Mesendoderm (in vitro differentiated cells): ENCODE data around the gene NT5E.

Source experiments
- DNase-seq: peaks from one replicate; pipeline ENCODE4 v3.0.0; 2013
- H2AK5ac ChIP-seq: 2 replicates; pipeline ENCODE4 v1.6.1; 2013; ENCODE audit warnings: low read length, inconsistent platforms
- H2BK120ac ChIP-seq: 2 replicates; pipeline ENCODE4 v1.6.1; 2013; ENCODE audit warnings: low read depth, mild to moderate bottlenecking, low read length, moderate library complexity, mixed read lengths
- H2BK15ac ChIP-seq: replicated peaks from 2 replicates; pipeline ENCODE4 v1.6.1; 2013; ENCODE audit warnings: low read depth, mild to moderate bottlenecking, moderate library complexity
- H2BK5ac ChIP-seq: 2 replicates; pipeline ENCODE4 v1.6.1; 2013; ENCODE audit warnings: low read length, inconsistent platforms
- H3K18ac ChIP-seq: 2 replicates; pipeline ENCODE4 v1.6.1; 2013; ENCODE audit warnings: mild to moderate bottlenecking, low read length, mixed read lengths
- H3K23ac ChIP-seq: one replicate; pipeline ENCODE4 v1.6.1; 2013; ENCODE audit warnings: low read length
- H3K27ac ChIP-seq: 2 replicates; pipeline ENCODE4 v1.5.1; 2013; ENCODE audit warnings: low read depth, mild to moderate bottlenecking, inconsistent platforms, low read length, moderate library complexity
- H3K27me3 ChIP-seq: 2 replicates; pipeline ENCODE4 v1.6.1; 2013; ENCODE audit warnings: low read length, control low read depth, mild to moderate bottlenecking, inconsistent platforms; ENCODE audit not compliant: insufficient read depth, poor library complexity
- H3K36me3 ChIP-seq: 2 replicates; pipeline ENCODE4 v1.6.1; 2013; ENCODE audit warnings: low read length, inconsistent platforms; ENCODE audit not compliant: control insufficient read depth, insufficient read depth
- H3K4ac ChIP-seq: one replicate; pipeline ENCODE4 v1.6.1; 2013; ENCODE audit warnings: low read depth, mild to moderate bottlenecking, low read length, moderate library complexity
- H3K4me1 ChIP-seq: 2 replicates; pipeline ENCODE4 v1.6.1; 2013; ENCODE audit warnings: low read depth, low read length, inconsistent platforms; ENCODE audit not compliant: control insufficient read depth
- H3K4me2 ChIP-seq: 2 replicates; pipeline ENCODE4 v1.6.1; 2013; ENCODE audit warnings: low read length
- H3K4me3 ChIP-seq: 2 replicates; pipeline ENCODE4 v1.5.1; 2013; ENCODE audit warnings: mild to moderate bottlenecking, low read length
- H3K56ac ChIP-seq: one replicate; pipeline ENCODE4 v1.6.1; 2013; ENCODE audit warnings: low read length
- H3K79me1 ChIP-seq: 2 replicates; pipeline ENCODE4 v1.6.1; 2013; ENCODE audit warnings: low read length, inconsistent platforms
- H3K79me2 ChIP-seq: 2 replicates; pipeline ENCODE4 v1.6.1; 2013; ENCODE audit warnings: mild to moderate bottlenecking, low read length; ENCODE audit not compliant: control insufficient read depth, insufficient read depth
- H3K9ac ChIP-seq: 2 replicates; pipeline ENCODE4 v1.6.1; 2013; ENCODE audit warnings: low read length, inconsistent platforms
- H4K5ac ChIP-seq: one replicate; pipeline ENCODE4 v1.6.1; 2013; ENCODE audit warnings: low read length
- H4K8ac ChIP-seq: one replicate; pipeline ENCODE4 v1.6.1; 2013; ENCODE audit warnings: low read depth, mild to moderate bottlenecking, control low read depth, low read length, moderate library complexity
- WGBS: extraction: QIAGEN DNeasy Blood & Tissue Kit; methylation state at CpG from one replicate; pipeline ENCODE4 v1.1.7; 2013; ENCODE audit warnings: low lambda C conversion rate, missing lambda C conversion rate; ENCODE audit not compliant: insufficient coverage; ENCODE audit errors: extremely low coverage; 5-methylcytosine and 5-hydroxymethylcytosine counted together

NT5E gene

GRCh38 chr6:85496009-85496579 is 46.2 kb downstream of the NT5E start:
- H3K18ac ChIP-seq = no peak overlapping the region
- no peak overlapping the region for H4K8ac ChIP-seq
- no peak overlapping the region for H3K4me2 ChIP-seq
- no peaks in the 10 kb centered on the region for H3K79me2 ChIP-seq
- no peaks in the 10 kb centered on the region for H3K27me3 ChIP-seq
- no peak overlapping the region for H3K9ac ChIP-seq
- H4K5ac ChIP-seq = no peak overlapping the region
- H3K56ac ChIP-seq = no peak overlapping the region
- H2BK5ac ChIP-seq = no peak overlapping the region
- no peak overlapping the region for H3K23ac ChIP-seq
- no peak overlapping the region for H3K27ac ChIP-seq
- WGBS = no CpG with 5 or more reads among the region's 8 CpGs
- no peaks in the 10 kb centered on the region for H3K4me1 ChIP-seq
- DNase-seq = no peak
- no peak overlapping the region for H2AK5ac ChIP-seq
- no peaks in the 10 kb centered on the region for H3K79me1 ChIP-seq
- no peak overlapping the region for H3K4me3 ChIP-seq
- H2BK120ac ChIP-seq = no peak overlapping the region
- no peaks in the 10 kb centered on the region for H3K36me3 ChIP-seq
- H3K4ac ChIP-seq = no peak overlapping the region
- no peak overlapping the region for H2BK15ac ChIP-seq

GRCh38 chr6:85496856-85497255 is 47.0 kb downstream of the NT5E start:
- Histone ChIP-seq H3K79me2 (no peaks in the 10 kb centered on the region), H3K9ac (no peak overlapping the region), H3K27me3 (no peaks in the 10 kb centered on the region), H3K18ac (no peak overlapping the region), H4K8ac (no peak overlapping the region), H2BK5ac (no peak overlapping the region), H4K5ac (no peak overlapping the region), H3K23ac (no peak overlapping the region), H2BK120ac (no peak overlapping the region), H3K56ac (no peak overlapping the region), H3K36me3 (no peaks in the 10 kb centered on the region), H3K4ac (no peak overlapping the region), H3K79me1 (no peaks in the 10 kb centered on the region), H2BK15ac (no peak overlapping the region), H3K4me1 (no peaks in the 10 kb centered on the region), H3K4me2 (no peak overlapping the region), H3K4me3 (no peak overlapping the region), H3K27ac (no peak overlapping the region), H2AK5ac (no peak overlapping the region)
- no peak for DNase-seq
- no CpG with 5 or more reads among the region's 5 CpGs for WGBS

GRCh38 chr6:85498596-85499258 is 48.8 kb downstream of the NT5E start:
- H2AK5ac ChIP-seq = no peak overlapping the region
- no peaks in the 10 kb centered on the region for H3K27me3 ChIP-seq
- H2BK15ac ChIP-seq = no peak overlapping the region
- no peak overlapping the region for H3K4ac ChIP-seq
- no peaks in the 10 kb centered on the region for H3K79me2 ChIP-seq
- no peak overlapping the region for H3K27ac ChIP-seq
- WGBS = no CpG with 5 or more reads among the region's 2 CpGs
- no peak overlapping the region for H3K56ac ChIP-seq
- H3K23ac ChIP-seq = no peak overlapping the region
- no peak overlapping the region for H2BK120ac ChIP-seq
- H2BK5ac ChIP-seq = no peak overlapping the region
- no peak for DNase-seq
- no peak overlapping the region for H3K4me2 ChIP-seq
- H4K8ac ChIP-seq = no peak overlapping the region
- no peaks in the 10 kb centered on the region for H3K4me1 ChIP-seq
- H3K4me3 ChIP-seq = no peak overlapping the region
- H3K79me1 ChIP-seq = no peaks in the 10 kb centered on the region
- H3K18ac ChIP-seq = no peak overlapping the region
- H4K5ac ChIP-seq = no peak overlapping the region
- no peak overlapping the region for H3K9ac ChIP-seq
- H3K36me3 ChIP-seq = no peaks in the 10 kb centered on the region

- peaks cover 3% of the 10 kb centered on the region for H3K36me3 ChIP-seq
- H3K18ac ChIP-seq = no peak overlapping the region
- H2BK5ac ChIP-seq = no peak overlapping the region
- H3K27ac ChIP-seq = no peak overlapping the region
- H3K4ac ChIP-seq = no peak overlapping the region
- H3K23ac ChIP-seq = no peak overlapping the region
- no peak overlapping the region for H4K8ac ChIP-seq
- H3K4me3 ChIP-seq = no peak overlapping the region
- H4K5ac ChIP-seq = no peak overlapping the region
- no CpG with 5 or more reads among the region's 8 CpGs for WGBS
- DNase-seq = no peak
- H3K27me3 ChIP-seq = no peaks in the 10 kb centered on the region
- H3K9ac ChIP-seq = no peak overlapping the region
- no peaks in the 10 kb centered on the region for H3K79me1 ChIP-seq
- H2BK15ac ChIP-seq = no peak overlapping the region
- no peak overlapping the region for H2AK5ac ChIP-seq
- no peaks in the 10 kb centered on the region for H3K79me2 ChIP-seq
- no peak overlapping the region for H3K56ac ChIP-seq
- no peak overlapping the region for H2BK120ac ChIP-seq
- no peak overlapping the region for H3K4me2 ChIP-seq
- H3K4me1 ChIP-seq = no peaks in the 10 kb centered on the region
These were observed 56.7 kb downstream of the NT5E start for GRCh38 chr6:85506441-85507093.

DNA sequence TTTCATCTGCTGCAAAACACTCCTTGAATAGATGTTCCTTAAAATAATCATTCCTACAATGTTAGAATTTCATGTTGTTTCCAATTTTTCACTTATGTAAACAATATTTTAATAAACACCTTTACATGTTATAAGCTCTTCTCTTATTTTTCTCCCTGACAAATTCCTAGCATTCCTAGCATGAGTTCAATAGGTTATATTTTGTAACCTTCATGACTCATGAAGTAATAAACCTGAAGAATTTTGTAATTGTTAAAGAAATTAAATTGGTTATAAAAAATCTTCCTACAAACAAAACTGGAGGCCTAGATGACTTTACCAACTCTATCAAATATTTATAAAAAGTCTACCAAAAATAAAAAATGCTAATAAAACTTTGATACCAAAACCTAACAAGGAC is 66.3 kb downstream of the NT5E start:
- no peak overlapping the region for H2AK5ac ChIP-seq

More for the DNA sequence above, 66.3 kb downstream of the NT5E start:
- H3K79me2 ChIP-seq = no peaks in the 10 kb centered on the region
- no peak overlapping the region for H3K9ac ChIP-seq
- H3K4ac ChIP-seq = no peak overlapping the region
- no peak overlapping the region for H4K8ac ChIP-seq
- DNase-seq = no peak
- H4K5ac ChIP-seq = no peak overlapping the region
- no peak overlapping the region for H2BK5ac ChIP-seq
- no peaks in the 10 kb centered on the region for H3K79me1 ChIP-seq
- no peak overlapping the region for H2BK120ac ChIP-seq
- no peak overlapping the region for H2BK15ac ChIP-seq
- H3K4me1 ChIP-seq = no peaks in the 10 kb centered on the region
- no peak overlapping the region for H3K23ac ChIP-seq
- no peak overlapping the region for H3K4me2 ChIP-seq
- no peaks in the 10 kb centered on the region for H3K27me3 ChIP-seq
- H3K4me3 ChIP-seq = no peak overlapping the region
- no peak overlapping the region for H3K18ac ChIP-seq
- H3K27ac ChIP-seq = no peak overlapping the region
- H3K56ac ChIP-seq = no peak overlapping the region
- H3K36me3 ChIP-seq = no peaks in the 10 kb centered on the region
